DOHH2 (cell line): ENCODE results near the gene KCTD5.

Experiments used
- EZH2phosphoT487 ChIP-seq: fragments of 200-600 bp; sonication (generic); IDR thresholded peaks from 2 replicates; pipeline ENCODE4 v1.6.1; 2017; ENCODE audit warnings: borderline replicate concordance, mild to moderate bottlenecking, antibody characterized with exemption, low read length, moderate library complexity, mixed read lengths
- TF ChIP-seq, protein P1 (sequence below): fragments of 200-600 bp; sonication (generic); IDR thresholded peaks from one replicate; pipeline ENCODE4 v1.5.1; 2014; ENCODE audit warnings: antibody characterized with exemption, mild to moderate bottlenecking, low read depth, low read length; ENCODE audit not compliant: poor library complexity, severe bottlenecking

DNA sequence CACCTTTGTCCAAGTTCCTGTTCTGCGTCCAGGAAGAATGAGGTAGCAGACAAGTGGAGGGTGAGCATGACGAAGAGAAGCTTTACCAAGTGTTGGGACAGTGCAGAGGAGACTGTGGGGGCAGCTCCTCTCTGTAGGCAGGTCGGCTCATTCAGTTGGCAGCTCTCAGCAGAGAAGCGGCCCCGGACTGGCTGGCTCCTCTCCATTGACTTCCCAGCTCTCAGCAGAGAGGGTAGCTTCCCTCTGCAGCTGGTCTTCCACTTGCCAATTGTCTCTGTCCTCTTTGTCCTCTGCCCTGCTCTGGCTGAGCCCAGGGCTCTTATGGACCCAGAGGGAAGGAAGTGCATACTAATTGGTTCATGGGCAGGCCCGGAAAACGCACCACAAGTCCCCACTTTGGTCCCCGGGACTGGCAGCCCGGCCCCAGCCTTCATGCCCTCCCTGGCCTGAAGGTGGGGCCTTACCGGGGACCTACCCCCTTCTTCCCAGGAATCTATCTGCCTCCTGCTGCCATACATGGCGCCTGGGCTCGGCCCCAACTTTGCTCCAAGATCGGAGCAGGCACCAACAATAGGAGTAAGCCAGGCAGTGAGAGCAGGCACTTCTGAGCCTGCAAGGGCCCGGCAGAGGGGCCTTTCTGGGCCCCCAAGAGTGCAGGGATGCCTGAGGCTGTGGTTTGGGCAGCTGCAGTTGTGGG, 10.1 kb downstream of the KCTD5 start:
- TF ChIP-seq EZH2phosphoT487 = no peak
- TF ChIP-seq, protein P1, sequence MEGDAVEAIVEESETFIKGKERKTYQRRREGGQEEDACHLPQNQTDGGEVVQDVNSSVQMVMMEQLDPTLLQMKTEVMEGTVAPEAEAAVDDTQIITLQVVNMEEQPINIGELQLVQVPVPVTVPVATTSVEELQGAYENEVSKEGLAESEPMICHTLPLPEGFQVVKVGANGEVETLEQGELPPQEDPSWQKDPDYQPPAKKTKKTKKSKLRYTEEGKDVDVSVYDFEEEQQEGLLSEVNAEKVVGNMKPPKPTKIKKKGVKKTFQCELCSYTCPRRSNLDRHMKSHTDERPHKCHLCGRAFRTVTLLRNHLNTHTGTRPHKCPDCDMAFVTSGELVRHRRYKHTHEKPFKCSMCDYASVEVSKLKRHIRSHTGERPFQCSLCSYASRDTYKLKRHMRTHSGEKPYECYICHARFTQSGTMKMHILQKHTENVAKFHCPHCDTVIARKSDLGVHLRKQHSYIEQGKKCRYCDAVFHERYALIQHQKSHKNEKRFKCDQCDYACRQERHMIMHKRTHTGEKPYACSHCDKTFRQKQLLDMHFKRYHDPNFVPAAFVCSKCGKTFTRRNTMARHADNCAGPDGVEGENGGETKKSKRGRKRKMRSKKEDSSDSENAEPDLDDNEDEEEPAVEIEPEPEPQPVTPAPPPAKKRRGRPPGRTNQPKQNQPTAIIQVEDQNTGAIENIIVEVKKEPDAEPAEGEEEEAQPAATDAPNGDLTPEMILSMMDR = no peak
